ENCODE data around the gene TEDC1.
"Not testable (repeated sequence)": the region's sequence is repeated elsewhere in the genome, so short reads cannot be mapped to it uniquely, and the experiment has no call there.

Gene TEDC1

DNA sequence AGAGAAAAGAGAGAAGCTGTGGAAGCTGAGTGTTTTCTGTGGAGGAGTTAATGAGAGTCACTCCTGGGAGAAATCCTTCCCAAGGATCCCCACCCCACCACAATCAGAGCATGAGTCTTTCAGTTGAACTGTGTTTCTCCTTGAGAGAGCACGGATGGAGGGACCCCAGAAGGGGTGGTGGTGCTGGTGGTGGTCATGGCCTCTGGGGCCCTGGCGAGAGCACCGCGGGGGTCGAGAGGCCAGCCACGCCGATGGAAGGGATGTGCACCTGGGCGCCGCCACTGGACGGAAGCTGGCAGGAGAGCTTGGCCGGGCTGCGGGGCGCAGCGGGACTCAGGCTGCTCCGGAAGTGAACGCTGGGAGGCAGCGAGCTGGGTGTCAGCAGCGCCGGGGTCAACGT lies 55.4 kb downstream of the TEDC1 start:
- DNase-seq: not testable (repeated sequence)

DNA sequence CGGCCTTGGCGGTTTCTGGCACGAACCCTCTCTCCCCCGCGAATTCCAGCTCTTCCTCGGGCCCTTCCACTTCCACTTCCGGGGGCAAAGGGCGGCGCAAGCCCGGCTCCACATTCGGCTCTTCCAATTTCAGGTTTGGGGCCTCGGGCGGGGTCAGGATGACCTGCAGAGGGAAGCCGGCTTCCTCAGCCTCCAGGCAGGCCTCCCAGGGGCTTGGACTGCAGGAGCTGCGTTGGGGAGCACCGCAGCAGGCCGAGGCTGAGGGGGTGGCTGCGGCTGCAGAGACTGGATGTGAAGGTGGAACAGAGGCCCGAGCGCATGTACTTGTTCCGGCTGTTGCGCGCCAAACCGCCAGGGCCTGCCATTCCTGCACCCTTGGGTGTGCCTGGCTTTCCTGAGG lies 56.0 kb downstream of the TEDC1 start:
- not testable (repeated sequence) for DNase-seq

DNA sequence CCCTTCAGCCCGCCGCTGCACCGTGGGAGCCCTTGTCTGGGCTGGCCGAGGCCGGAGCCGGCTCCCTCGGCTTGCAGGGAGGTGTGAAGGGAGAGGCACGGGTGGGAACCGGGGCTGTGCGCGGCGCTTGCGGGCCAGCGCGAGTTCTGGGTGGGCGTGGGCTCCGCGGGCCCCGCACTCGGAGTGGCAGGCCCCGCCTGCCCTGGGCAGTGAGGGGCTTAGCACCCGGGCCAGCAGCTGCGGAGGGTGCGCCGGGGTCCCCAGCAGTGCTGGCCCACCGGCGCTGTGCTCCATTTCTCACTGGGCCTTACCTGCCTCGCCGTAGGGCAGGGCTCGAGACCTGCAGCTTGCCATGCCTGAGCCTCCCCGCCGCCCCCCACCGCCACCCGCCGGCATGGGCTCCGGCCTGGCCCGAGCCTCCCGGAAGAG lies 56.7 kb downstream of the TEDC1 start:
- no peak for DNase-seq
